PC-9 (cell line): ENCODE data around the gene KCNMB3.

Experiments used
- EZH2 ChIP-seq: fragments of 200-600 bp; sonication (generic); IDR thresholded peaks from 2 replicates; pipeline ENCODE4 v1.8.0; 2017; ENCODE audit warnings: antibody characterized with exemption, low read depth
- TF ChIP-seq, protein P1 (sequence below): fragments of 200-600 bp; sonication (generic); conservative IDR thresholded peaks from 2 replicates; pipeline ENCODE4 v1.6.1; 2017; ENCODE audit warnings: mixed run types, antibody characterized with exemption, mild to moderate bottlenecking, moderate library complexity

DNA sequence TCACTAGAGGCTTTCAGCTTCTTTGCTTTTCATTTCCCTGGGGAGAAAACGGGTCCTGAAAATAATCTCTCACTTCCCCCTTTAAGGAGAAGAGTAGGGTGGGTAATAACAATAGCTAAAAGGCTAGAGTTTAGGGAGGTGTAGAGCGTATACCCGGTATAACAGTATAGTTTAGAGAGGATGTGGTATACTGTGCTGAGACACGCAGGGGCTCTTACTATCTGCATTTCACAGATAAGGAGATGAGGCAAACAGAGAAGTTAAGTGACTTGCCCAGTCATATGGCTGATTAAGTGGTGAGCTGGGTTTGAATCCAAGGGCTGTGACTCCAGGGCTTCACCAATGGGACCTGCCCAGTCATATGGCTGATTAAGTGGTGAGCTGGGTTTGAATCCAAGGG lies 15.0 kb upstream of the KCNMB3 start:
- TF ChIP-seq, protein P1, sequence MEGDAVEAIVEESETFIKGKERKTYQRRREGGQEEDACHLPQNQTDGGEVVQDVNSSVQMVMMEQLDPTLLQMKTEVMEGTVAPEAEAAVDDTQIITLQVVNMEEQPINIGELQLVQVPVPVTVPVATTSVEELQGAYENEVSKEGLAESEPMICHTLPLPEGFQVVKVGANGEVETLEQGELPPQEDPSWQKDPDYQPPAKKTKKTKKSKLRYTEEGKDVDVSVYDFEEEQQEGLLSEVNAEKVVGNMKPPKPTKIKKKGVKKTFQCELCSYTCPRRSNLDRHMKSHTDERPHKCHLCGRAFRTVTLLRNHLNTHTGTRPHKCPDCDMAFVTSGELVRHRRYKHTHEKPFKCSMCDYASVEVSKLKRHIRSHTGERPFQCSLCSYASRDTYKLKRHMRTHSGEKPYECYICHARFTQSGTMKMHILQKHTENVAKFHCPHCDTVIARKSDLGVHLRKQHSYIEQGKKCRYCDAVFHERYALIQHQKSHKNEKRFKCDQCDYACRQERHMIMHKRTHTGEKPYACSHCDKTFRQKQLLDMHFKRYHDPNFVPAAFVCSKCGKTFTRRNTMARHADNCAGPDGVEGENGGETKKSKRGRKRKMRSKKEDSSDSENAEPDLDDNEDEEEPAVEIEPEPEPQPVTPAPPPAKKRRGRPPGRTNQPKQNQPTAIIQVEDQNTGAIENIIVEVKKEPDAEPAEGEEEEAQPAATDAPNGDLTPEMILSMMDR = no peak
- TF ChIP-seq EZH2 = no peak
